ENCODE measurements around the gene ATP2A3. TPM values are rescaled to one million over a fixed set of nuclear protein-coding genes. Genes with fewer than 3 reads are reported as not detected.
A peak's percentile ranks its signal among the peaks of the same experiment; 100 is the strongest.

Gene ATP2A3
- total RNA-seq, 6 experiments from 2014 or later = 0.05 to 0.12 (median 0.08) TPM

- no peak for DNase-seq
- TF ChIP-seq CTCF (IDR thresholded peaks at IDR 0.05) = no peak
- Mint-ChIP-seq H3K36me3 (ENCODE audit: low read depth) (no peaks in the 10 kb centered on the region), H3K9me3 (no peaks in the 10 kb centered on the region), H3K27ac (no peak overlapping the region), H3K27me3 (ENCODE audit: insufficient read depth) (peaks cover 6% of the 10 kb centered on the region), H3K4me1 (ENCODE audit: low read depth) (0 out of 2 replicates have a peak, but pooled peaks cover 4% of the 10 kb centered on the region), H3K4me3 (no peak overlapping the region)
These were observed 55.0 kb downstream of the ATP2A3 start for GRCh38 chr17:3909257-3909656.

GRCh38 chr17:3907483-3908216 is 56.6 kb downstream of the ATP2A3 start:
- Mint-ChIP-seq H3K4me1 (ENCODE audit: low read depth) (no peaks in the 10 kb centered on the region), H3K27ac (no peak overlapping the region), H3K4me3 (no peak overlapping the region), H3K36me3 (ENCODE audit: low read depth) (no peaks in the 10 kb centered on the region), H3K27me3 (ENCODE audit: insufficient read depth) (peaks cover 6% of the 10 kb centered on the region), H3K9me3 (no peaks in the 10 kb centered on the region)
- no peak for DNase-seq
- TF ChIP-seq CTCF (IDR thresholded peaks at IDR 0.05) = peak; percentile 35; the same call in 1 of the 2 replicates

GRCh38 chr17:3906881-3907280 is 57.4 kb downstream of the ATP2A3 start:
- no peak overlapping the region for H3K27ac Mint-ChIP-seq
- H3K27me3 Mint-ChIP-seq (ENCODE audit: insufficient read depth) = peaks cover 4% of the 10 kb centered on the region; the same call in 1 of the 2 replicates
- H3K36me3 Mint-ChIP-seq (ENCODE audit: low read depth) = no peaks in the 10 kb centered on the region
- no peaks in the 10 kb centered on the region for H3K4me1 Mint-ChIP-seq (ENCODE audit: low read depth)
- no peak for DNase-seq
- TF ChIP-seq CTCF (IDR thresholded peaks at IDR 0.05) = no peak
- H3K9me3 Mint-ChIP-seq = no peaks in the 10 kb centered on the region
- H3K4me3 Mint-ChIP-seq = no peak overlapping the region

GRCh38 chr17:3905017-3905520 is 59.2 kb downstream of the ATP2A3 start:
- no peak for DNase-seq
- Mint-ChIP-seq H3K27me3 (ENCODE audit: insufficient read depth) (peaks cover 3% of the 10 kb centered on the region; the same call in 1 of the 2 replicates), H3K9me3 (no peaks in the 10 kb centered on the region), H3K36me3 (ENCODE audit: low read depth) (no peaks in the 10 kb centered on the region), H3K4me1 (ENCODE audit: low read depth) (no peaks in the 10 kb centered on the region), H3K27ac (no peak overlapping the region), H3K4me3 (no peak overlapping the region)
- no peak for TF ChIP-seq CTCF (IDR thresholded peaks at IDR 0.05)

GRCh38 chr17:3904501-3904900 is 59.7 kb downstream of the ATP2A3 start:
- Mint-ChIP-seq H3K4me1 (ENCODE audit: low read depth) (no peaks in the 10 kb centered on the region), H3K9me3 (no peaks in the 10 kb centered on the region), H3K27ac (no peak overlapping the region), H3K27me3 (ENCODE audit: insufficient read depth) (peaks cover 3% of the 10 kb centered on the region; the same call in 1 of the 2 replicates), H3K4me3 (no peak overlapping the region), H3K36me3 (ENCODE audit: low read depth) (no peaks in the 10 kb centered on the region)
- DNase-seq = no peak
- TF ChIP-seq CTCF (IDR thresholded peaks at IDR 0.05) = no peak

Data from HFFc6 (cell line).